ENCODE data around the gene CDC42EP4. TPM values are rescaled to one million over a fixed set of nuclear protein-coding genes. Genes with fewer than 3 reads are reported as not detected.

The CDC42EP4 gene
- 13.8 and 16.3 TPM in 2 replicates for total RNA-seq

GRCh38 chr17:73311781-73312641 lies at the start of gene CDC42EP4:
CDC42EP4 (minus strand) TSS chr17:73312001; CDS start chr17:73286500, 25,501 bp downstream.
- peak within 1 kb of the TSS; percentile 84 for H3K27ac ChIP-seq (ENCODE audit: low read depth, low read length)
- peaks cover 36% of the 10 kb centered on the region for H3K4me1 ChIP-seq (ENCODE audit: insufficient read depth, low read length)
- H2AFZ ChIP-seq (ENCODE audit: low read length), result peak within 1 kb of the TSS; percentile 95
- peaks cover 6% of the 10 kb centered on the region for H4K20me1 ChIP-seq (ENCODE audit: insufficient read depth, low read length)
- peaks cover 34% of the 10 kb centered on the region for H3K79me2 ChIP-seq (ENCODE audit: insufficient read depth, low read length)
- no peaks in the 10 kb centered on the region for H3K27me3 ChIP-seq (ENCODE audit: insufficient read depth, low read length)
- peak within 1 kb of the TSS; percentile 99 for H3K4me3 ChIP-seq (ENCODE audit: insufficient read depth, low read length)
- H3K9me3 ChIP-seq (ENCODE audit: low read depth, low read length), result no peaks in the 10 kb centered on the region
- TF ChIP-seq CTCF (IDR thresholded peaks at IDR 0.05; ENCODE audit: extremely low read depth, low read depth, low read length), result no peak
- H3K36me3 ChIP-seq (ENCODE audit: insufficient read depth, low read length), result no peaks in the 10 kb centered on the region
- H3K4me2 ChIP-seq (ENCODE audit: insufficient read depth, low read length), result peak within 1 kb of the TSS; percentile 87
- DNase-seq (ENCODE audit: insufficient read length, low spot score, missing footprints), result peak; percentile 97

- H3K36me3 ChIP-seq (ENCODE audit: insufficient read depth, low read length), result no peaks in the 10 kb centered on the region
- TF ChIP-seq CTCF (IDR thresholded peaks at IDR 0.05; ENCODE audit: extremely low read depth, low read depth, low read length), result no peak
- peaks cover 6% of the 10 kb centered on the region for H3K27me3 ChIP-seq (ENCODE audit: insufficient read depth, low read length)
- H3K4me2 ChIP-seq (ENCODE audit: insufficient read depth, low read length), result no peak overlapping the region
- peaks cover 11% of the 10 kb centered on the region for H3K4me1 ChIP-seq (ENCODE audit: insufficient read depth, low read length)
- no peak overlapping the region for H2AFZ ChIP-seq (ENCODE audit: low read length)
- DNase-seq (ENCODE audit: insufficient read length, low spot score, missing footprints), result no peak
- no peaks in the 10 kb centered on the region for H3K79me2 ChIP-seq (ENCODE audit: insufficient read depth, low read length)
- no peaks in the 10 kb centered on the region for H3K9me3 ChIP-seq (ENCODE audit: low read depth, low read length)
- no peak overlapping the region for H3K4me3 ChIP-seq (ENCODE audit: insufficient read depth, low read length)
- H3K27ac ChIP-seq (ENCODE audit: low read depth, low read length), result no peak overlapping the region
- H4K20me1 ChIP-seq (ENCODE audit: insufficient read depth, low read length), result no peaks in the 10 kb centered on the region
These were observed 49.4 kb upstream of the CDC42EP4 start for GRCh38 chr17:73360961-73361761.

GRCh38 chr17:73359987-73360410 lies 48.2 kb upstream of the CDC42EP4 start:
- DNase-seq (ENCODE audit: insufficient read length, low spot score, missing footprints), result no peak
- no peak overlapping the region for H3K27ac ChIP-seq (ENCODE audit: low read depth, low read length)
- no peaks in the 10 kb centered on the region for H4K20me1 ChIP-seq (ENCODE audit: insufficient read depth, low read length)

More at GRCh38 chr17:73359987-73360410, 48.2 kb upstream of the CDC42EP4 start:
- Histone ChIP-seq H3K36me3 (ENCODE audit: insufficient read depth, low read length) (no peaks in the 10 kb centered on the region), H3K4me3 (ENCODE audit: insufficient read depth, low read length) (no peak overlapping the region), H3K4me1 (ENCODE audit: insufficient read depth, low read length) (no peaks in the 10 kb centered on the region), H3K79me2 (ENCODE audit: insufficient read depth, low read length) (no peaks in the 10 kb centered on the region), H3K4me2 (ENCODE audit: insufficient read depth, low read length) (no peak overlapping the region), H3K27me3 (ENCODE audit: insufficient read depth, low read length) (peaks cover 7% of the 10 kb centered on the region), H3K9me3 (ENCODE audit: low read depth, low read length) (no peaks in the 10 kb centered on the region), H2AFZ (ENCODE audit: low read length) (no peak overlapping the region)
- TF ChIP-seq CTCF (IDR thresholded peaks at IDR 0.05; ENCODE audit: extremely low read depth, low read depth, low read length), result no peak
